RKO (cell line): ENCODE measurements around the gene NTM.

Source experiments
- DNase-seq: peaks from one replicate; pipeline ENCODE4 v3.0.0-alpha.2; 2016; ENCODE audit warnings: low spot score

The NTM gene

DNA sequence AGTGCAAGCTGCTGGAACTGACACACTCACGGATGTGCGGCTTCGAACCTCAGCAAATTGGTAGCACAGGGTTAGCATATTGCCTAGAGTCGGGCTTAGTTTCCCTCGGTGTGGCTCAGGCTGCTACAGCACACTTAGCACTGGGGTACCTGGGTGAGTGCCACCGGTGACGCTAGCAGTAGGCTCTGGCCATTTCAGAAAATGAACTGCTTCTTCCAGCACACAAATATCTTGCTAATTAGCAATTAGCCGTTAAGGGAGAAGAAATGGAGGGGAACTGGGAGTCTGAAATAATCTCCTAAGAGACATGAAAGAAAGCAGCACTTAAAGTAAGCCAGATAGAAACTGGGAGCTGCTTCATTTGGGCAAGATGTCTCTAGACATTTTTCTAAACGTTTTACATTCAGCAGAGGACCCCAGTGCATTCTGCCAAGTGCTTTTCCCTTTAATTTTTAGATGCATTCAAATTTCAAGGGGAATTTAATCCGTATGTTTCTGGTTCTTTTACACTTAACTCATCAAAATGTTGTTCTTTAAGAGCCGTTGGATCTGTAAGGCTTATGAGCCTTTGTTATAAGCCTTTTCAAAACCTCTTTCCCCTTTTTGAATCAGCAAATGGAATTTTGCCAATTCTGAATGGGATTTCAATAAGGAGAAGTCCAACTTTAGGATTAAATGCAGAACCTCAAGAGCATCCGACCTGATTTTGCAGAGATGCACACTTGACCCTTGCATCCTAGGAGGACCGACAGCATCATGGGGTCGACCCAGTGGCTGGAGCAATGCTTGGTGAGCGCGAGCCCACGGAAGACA, 708.1 kb downstream of the NTM start:
- no peak for DNase-seq

DNA sequence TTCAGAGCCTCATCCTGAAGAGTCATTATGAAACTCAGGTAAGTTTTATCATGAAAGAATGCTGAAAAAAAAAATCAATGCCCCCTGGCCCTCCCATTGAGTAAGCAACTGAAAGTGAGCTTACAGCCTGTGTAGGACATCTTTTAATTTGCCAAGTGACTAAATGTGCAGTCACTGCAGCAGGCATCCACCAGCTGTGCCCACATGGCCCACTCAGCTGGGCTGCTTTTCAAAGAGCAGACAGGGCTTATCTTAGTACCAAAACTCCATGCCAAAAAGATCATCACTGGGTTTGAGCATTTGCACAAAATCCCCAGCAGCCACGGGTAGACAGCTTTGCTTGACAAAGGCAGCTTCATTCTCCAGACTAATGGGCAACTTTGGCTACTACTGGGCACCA, 709.7 kb downstream of the NTM start:
- no peak for DNase-seq

DNA sequence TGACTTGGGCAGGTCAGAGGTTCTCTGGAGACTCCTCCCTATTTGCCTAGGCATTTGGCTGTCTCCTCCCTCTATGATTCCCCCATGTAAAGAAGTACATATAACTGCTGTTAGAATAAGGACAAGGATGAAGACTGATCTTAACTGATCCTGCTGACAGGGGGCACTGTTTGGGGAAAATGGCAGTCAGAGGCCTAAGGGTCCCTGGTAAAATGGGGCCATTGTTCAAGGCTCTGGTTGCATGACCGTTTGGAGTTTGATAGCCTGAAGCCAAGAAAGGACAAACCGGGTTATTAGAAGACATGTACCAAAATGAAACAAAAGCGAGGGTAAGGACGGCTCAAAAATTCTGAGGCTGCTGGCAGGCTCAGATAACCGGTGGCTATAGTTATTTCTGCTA, 712.2 kb downstream of the NTM start:
- DNase-seq: no peak

DNA sequence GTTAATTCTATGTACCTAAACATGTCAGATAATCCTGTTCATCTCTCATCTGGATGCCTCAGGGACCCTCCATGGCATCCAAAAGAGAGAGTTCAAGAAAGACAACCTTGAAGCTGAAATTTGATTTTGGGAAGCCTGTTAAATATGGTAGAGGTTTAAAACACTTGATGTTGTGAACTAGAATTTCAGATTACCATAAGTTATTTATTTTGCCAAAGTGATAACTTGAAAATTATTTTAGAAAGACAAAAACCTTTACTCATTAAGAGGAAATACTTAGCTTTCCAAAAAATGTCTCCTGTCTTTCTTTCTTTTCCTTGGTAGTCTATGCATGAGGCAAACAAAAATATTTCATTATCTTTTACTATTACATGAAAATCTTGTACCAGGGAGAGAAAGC, 714.0 kb downstream of the NTM start:
- DNase-seq: no peak

DNA sequence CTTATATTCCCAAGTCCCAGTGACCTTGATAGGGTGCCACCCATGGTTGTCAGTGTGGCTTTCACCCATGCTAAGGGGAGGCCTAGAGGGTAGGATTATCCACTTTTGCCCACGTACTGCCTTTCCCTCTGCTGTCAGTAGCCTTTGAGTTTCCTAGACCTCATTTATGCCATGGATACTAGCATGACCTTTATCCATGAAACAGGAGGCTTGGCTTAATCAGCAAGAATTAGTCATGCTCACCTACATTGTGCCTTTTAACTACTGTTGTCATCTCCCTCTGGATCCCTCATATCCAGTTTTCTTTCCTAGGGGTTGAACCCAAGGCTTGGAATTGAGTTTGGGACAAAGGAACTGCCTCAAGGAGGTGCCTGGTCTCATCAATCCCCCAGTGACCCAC, 716.7 kb downstream of the NTM start:
- DNase-seq: no peak

DNA sequence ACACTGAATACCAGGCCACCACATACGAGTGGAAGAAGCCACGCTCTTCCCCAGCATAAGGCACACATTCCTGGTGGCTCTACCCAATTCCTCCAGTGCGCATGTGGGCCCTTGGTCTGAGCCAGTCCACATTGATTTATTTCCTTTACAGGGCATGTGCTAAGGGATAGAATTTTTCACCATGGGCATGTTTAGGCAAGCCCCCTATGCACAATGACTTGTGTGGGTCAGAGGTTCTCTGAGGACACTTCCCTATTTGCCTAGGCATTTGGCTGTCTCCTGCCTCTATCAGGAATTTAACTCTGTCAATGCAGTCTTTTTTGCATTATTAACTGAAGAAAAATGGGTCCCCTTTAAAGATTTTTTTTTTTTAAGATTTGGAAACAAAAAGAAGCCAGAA, 718.1 kb downstream of the NTM start:
- DNase-seq: no peak

DNA sequence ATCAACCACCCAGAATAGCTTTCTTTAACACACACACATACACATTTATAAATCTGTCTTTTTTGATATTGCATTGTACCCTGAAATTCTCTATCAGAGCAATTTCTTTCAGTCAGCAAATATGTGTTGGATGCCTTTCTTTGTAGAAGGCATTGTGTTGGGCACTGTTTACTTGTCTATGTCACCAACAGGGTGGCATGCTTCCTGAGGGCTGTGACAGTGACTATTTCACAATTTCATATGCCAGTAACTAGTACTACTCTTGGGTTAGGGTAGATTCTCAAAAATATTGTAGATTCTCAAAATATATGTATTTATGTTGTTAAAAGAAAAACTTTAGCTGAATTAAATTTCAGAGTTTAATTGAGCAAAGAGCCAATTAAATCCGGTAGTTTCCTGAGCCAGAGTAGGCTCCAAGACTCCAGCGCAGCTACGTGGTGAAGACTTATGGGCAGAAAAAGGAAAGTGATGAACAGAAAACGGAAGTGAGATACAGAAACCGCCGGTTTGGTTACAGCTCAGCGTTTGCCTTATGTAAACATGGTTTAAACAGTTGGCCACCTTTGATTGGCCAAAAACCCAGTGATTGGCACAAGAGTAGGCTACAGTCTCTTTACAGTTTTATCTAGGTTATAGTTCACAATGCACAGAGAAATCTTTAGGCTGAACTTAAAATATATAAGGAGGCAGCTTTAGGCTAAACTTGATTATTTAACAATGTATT, 723.3 kb downstream of the NTM start:
- DNase-seq: no peak

DNA sequence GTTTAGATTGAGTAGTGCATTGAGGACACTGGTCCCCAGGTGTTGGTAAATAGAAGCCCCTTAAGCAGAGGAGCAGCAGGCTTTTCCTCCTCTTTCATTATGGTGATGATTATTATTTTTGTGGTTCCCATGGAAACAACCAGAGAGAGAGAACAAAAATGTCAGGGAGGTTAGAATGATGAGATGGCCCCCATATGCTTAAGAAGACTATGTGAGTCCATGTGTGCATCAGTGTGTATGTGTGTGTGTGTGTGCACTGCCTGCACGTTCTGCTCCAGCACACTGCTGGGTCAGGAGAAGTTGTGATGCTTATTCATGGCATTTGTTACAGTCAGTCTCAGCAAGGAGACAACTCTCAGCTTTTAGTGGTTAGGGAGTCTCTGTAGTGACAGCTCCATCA, 724.2 kb downstream of the NTM start:
- DNase-seq: no peak

DNA sequence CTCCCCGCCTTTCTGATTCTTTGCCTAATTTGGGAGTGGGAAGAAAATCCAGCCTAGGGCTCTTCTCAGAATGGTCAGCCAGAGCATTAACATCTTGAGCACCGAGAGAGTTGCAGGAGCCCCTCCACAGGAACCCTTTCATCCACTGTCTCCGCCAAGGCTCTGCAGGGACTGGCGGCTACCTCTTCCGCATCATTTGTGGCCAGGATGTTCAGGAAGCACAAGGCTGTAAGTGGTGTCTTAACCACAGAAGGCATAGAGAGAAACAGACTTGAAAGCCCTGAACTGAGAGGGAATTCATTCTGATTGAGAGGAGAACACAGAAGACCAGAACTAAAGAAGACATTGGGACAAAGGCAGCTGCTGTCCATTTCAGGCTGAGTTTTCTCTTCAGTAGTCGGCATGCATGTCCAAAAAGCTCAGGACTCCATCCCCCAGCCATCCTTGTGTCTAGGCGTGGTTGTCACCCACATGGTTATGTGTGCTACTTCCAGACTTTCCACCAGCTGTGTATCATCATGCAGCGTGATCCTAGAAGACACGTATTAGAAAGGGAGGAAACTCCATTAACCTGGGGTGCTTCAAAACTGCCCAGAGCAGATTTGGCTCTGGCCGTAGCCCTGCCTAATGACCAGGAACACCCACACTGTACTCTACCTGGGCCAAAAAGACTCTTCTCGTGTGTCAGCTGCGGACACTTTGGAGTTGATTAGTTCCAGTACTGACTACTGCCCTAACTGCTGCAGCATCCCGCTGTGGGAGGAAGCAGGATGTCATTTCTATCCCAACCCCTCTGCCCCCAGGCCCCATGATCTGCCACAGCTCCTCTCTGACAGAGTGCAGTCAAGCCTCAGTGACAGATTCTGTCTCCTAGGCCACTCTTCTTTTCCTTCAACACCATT, 725.1 kb downstream of the NTM start:
- no peak for DNase-seq

DNA sequence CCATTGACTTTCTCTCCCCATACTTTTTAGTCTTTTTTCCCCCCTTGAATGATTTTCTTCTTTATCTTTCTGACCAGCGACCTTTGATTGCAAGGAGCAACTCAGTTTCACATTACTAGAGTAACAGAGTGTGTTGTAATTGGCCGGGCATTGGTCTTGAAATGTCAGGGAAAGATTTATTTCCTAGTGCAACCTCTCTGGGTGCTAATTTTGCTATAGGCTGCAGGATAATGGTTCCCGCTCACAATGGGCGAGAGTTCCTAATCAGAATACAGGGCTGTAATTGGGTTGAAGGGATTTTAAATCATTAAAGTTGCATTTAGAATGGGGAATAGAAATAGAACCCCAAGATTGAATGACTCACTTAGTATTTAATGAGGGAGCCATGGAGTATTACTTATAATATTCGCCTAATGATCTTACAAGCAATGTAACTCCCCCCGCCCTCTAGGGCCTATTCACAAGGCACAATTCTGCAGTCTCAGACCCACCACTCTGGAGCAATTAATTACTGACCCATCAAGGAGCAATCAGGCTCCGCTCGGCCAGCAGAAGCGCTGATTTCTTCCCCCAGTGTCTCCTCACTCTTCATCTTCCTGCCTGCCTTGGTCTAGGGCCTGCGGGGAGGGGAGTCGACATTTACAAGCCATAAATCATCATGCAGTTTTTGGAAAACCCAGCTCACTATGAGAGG, 725.9 kb downstream of the NTM start:
- no peak for DNase-seq

DNA sequence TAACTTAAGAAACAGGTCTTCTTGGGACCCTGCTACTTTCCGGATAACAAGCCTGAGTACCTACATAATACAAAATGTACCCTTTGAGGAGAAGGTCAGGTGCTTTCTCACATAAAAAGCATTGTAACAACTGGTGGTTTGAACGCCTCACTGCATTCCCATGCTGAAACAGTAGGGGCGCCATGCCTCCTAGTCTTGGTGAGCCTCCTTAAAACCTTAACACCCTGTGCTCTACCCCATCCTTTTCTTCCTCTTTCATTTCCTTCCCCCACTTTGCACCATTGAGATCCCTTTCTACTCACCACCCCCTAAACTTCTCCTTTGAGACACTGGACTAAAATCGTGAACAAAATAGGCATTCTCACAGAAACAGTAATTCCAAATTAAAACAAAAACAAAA, 729.3 kb downstream of the NTM start:
- DNase-seq: peak; percentile 6

DNA sequence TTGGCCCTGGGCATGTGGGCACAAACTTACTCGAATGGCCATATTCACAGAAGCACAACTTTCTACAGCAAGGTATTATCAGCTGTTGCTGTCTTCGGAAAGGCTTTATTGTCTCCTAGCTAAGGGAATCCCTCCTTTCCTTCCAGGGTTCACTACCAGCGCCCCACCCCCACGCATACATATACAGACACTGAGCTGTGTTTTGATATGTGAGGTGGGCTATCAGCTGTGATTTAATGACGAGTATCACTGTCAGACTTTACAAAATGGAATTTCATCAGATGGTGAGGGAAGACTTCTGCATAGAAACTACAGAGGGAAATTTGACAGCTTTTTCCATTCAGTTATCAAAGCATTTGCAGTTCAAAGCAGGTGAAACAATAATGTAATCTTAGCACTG, 730.2 kb downstream of the NTM start:
- no peak for DNase-seq

DNA sequence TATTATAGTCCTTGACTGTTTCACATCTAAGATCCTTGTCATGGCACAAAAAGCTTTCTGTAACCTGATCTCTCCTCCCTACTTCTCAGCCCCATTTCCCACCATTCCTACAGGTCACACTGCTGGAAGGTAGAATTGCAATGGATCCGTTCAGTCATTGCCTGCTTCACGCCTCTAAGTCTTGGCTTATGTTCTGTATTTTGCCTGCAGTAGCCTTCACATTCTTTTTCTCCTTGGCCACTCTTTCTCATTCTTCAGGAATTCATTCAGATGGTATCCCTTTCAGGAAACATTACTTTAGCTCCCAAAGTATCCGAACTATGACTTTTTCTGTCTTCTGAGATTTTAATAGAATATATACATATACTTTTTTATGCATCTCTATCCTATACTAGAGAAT, 731.5 kb downstream of the NTM start:
- no peak for DNase-seq

DNA sequence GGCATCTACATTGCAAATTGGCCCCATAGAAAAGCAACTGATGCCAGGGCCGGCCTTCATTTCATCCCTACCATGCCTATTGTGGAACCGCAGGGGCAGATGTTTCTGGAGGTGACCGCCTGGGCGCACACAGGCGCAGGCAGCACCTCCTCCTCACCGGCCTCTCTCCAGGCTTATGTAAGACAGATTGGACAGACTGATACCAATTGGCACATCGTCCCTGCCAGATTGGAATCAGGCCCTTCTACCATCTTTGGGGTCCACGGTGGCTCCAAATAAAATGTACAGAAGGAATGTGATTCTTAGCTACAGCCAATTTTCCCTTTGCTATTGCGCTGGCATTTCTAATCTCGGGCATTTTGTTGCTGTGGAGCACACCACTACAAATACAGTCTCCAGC, 732.6 kb downstream of the NTM start:
- no peak for DNase-seq

DNA sequence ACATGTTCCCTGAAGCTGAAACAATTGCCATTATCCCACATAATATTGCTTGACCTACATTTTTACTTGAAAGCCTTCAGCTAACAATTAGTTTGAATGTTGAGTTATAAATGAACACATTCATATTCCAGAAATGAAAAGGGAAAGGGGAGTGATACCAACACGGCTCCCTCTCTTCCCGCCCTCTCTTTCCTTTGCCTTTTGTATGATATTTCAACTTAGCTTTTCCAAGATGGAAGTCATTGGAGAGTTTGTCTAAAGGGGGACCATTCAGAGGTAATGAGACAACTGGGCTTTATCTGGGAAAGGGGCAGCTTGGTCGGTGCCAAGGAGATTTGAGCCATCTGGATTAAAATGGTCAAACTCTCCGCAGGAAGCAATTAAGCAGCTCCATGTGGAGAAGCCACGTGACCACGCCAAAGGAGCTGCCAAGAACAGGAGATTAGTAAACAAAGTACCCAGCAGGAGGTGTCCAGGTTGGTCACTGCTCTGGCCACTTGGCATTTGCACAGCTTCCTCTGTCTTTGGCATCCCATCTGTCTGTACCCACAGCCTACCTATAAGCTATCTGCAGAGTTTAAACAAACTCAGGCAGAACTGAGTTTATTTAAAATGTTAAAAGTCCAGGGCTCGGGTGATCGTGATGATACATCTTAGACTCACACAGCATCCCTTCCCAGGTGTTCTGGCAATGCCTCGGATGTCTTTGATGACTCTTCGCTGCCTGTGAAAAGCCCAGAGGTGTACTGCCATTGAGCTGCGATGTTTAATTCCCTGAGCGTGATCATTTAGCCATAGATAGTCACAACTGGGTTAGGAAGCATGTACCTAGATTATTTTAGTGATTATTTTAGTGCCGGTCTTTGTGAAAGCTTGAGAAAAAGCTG, 735.9 kb downstream of the NTM start:
- DNase-seq: no peak

DNA sequence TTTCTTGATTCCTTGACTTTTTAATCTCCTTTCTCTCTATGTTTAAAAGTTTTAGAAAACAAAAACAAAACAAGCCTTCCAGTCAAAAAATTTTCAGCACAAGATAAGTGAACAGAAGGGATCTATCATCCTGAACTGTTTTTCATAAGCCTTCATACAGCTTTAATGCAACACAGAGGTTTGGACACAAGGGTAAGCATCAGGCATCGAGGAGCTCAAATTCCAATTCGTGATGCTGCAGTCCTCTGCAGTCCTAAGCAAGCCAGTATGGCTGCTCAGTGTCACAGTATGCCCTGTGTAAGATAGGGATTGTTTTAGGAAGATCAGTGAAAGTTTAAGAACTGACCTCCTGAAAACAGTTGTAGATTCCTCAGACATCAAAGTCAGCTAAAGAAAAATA, 740.9 kb downstream of the NTM start:
- DNase-seq: no peak

DNA sequence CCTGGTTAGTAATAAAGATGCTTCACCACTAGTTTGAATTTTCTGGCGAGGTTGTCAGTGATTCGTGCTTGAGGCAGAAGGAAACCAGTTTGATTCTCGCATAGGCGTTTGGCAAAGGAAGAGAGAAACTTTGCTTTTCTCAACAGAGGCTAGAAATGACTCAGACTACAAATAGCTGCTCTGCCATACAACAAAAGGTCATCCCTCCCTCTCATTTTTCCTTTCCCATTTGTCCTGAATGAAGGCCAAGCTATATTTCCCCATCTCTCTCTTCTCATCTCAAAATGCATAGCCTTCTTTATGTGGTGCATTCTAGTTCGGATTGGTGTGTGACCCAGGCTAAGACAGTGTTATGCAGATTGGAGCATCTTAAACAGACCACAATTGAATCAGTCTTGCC, 741.4 kb downstream of the NTM start:
- DNase-seq: no peak

DNA sequence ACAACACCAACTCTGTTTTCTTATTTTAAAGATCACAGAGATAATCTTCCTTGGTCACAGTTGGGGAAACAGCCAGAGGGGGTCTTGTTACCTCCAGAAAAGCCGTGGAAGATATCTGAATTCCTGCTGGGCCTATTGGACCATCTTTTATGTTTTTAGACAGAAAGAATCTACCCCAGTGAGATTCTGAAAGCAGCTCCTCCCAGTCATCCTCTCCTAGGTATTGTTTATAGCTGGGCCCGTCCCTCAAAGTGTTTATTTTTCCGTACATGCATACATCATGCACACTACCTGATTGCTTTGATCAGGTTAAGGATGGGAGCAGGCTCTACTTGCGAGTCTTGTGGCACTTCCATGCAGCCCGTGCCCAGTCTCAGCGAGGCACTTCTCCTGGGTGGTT, 742.4 kb downstream of the NTM start:
- DNase-seq: no peak

DNA sequence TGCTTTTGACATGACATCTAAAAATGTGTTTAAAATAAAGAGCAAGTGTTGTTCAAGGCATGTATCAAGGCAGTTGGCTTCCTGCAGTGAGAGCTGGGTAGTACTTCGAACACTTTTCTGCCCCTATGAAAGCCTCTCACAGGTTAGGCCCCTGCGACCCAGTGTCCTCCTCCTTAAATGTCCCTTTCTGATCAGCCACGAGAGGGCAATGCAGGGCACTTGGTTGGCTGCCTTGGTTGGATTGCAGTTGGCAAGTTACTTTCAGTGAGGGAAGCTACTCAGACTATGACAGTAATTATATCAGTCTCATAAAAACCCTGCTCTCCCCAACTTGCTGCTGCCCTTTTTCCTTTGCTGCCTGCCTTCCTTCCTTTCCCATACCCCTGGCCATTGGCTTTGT, 743.8 kb downstream of the NTM start:
- peak; percentile 27 for DNase-seq

DNA sequence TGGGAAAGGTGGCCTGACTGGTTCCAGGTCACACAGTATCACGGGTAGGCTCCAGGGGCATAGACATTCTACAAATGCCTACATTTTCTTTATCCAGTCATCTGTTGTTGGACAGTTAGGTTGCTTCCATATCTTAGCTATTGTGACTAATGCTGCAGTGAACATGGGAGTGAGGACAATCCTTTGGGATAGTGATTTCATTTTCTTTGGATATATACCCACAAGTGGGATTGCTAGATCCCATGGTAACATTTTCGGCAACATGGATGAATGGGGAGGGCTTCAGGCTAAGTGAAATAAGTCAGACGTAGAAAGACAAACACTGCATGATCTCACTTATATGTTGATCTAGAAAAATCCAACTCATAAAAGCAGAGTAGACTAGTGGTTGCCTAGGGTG, 744.3 kb downstream of the NTM start:
- DNase-seq: no peak

DNA sequence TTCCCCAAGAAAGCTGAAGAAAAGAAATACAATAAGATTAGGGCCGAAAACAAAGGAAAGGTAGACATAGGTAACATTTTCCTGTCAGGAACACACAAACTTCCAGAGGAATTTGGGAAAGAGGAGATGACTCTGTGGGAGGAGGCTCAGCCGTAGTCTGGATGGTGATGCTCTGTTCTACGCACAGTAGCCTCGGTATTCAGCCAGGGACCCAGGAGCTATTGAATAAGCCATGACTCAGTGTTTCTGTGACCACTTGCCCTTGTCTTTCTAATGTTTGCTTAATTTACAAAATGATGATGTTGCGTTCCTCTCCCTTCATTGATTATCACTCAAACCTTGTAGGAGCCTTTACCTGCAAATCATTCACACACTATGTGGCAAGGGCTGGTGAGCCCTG, 745.0 kb downstream of the NTM start:
- DNase-seq: no peak
